Activated CD4-positive, CD25-positive, alpha-beta regulatory T cell treated with anti-CD3 and anti-CD28 coated beads, Interleukin-2, amount 50 U/mL, for 16 hours (primary cell): ENCODE data around the gene NELL2.

Experiments used
- DNase-seq: peaks from one replicate; pipeline ENCODE4 v3.0.0-alpha.2; 2020; ENCODE audit warnings: low read depth, low spot score

NELL2 gene

DNA sequence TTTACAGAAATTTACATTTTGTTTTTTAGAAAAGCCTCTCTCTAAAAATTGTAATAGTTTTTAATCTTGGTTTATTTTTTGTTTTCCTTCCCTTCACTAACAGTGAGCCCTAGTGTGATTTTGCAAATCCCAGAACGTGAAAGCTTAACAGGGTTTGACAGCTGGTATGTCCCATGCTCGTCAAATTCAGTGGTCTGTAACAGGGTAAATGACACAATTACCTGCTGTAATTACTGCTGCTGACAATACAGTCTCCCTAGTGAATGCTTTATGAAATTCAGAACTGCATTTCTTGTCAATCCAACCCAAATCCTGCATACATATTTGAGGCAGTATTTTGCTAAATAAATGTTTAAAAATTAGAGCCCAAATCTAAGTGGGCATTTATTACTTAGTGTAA is 249.2 kb downstream of the NELL2 start:
- DNase-seq, result no peak

DNA sequence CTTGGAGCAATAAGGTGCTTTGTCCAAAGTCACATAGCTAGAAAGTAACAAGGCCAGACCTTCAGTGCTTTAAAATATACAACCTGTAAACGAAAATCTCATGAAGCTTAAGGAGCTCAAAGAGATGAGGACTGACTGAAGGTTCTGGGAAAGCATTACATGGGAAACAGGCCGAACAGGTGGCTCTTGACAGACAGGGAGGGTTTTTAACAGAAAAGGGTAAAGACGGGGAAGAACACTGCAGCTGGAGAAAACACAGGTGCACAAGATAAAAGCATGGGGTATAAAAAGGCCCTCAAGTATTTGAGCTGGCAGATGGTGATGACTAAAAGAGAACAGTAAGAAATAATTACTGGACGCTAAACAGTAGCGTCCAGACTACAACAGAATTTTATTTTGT is 257.2 kb downstream of the NELL2 start:
- DNase-seq, result no peak

DNA sequence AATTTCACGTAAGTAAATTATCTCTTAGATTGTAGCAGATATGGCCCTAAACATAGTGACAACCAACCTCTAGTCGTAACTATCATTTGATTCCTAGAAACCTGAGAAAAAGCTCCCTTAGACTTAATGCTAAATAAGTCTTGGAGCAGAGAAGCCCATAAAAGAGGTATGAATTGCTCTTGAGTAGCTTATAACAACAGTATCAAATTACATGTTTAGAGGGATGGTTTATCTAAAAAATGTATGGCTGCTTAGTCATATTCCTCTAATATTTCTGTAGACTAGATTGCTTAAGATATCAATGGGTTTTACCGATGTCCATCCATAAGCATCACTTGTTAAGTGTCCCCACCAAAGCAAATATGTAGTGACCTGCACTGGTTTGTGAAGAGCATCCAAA is 259.7 kb downstream of the NELL2 start:
- DNase-seq, result no peak

DNA sequence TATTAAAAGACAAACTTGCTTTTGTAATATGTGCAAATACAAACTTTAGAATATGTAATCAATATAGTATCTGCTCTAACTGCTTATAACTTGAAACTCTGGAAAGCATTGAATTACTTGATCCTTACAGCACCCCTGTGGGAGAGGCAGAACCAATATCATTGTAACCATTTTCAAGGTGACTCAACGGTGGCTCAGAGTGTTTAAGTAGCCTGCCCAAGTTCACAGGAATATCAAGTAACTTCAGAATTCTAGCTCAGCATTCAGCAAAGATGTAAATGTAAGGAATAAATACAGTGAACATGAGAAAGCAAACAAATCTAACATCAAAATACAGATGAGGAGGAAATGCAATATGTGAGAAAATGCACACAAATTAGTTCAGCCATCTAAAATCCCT is 264.6 kb downstream of the NELL2 start:
- no peak for DNase-seq

DNA sequence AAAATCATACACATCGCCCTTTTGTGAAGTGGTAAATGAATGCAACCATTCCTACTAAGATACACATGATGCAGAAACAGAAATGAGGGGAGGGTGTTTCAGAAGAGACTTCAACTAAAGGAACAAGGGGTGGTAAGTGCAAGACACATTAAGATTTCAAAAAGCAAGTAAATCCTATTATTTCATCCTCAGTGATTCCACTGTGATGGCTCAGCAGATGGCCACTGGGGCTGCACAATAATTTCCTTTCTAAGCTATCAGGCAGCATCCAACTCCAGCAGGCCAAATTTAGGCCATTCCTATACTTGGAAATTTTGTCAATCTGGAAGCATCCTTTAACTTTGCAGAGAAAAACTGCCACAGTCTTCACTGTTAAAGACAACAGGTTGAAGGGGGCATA is 272.4 kb downstream of the NELL2 start:
- DNase-seq, result no peak

DNA sequence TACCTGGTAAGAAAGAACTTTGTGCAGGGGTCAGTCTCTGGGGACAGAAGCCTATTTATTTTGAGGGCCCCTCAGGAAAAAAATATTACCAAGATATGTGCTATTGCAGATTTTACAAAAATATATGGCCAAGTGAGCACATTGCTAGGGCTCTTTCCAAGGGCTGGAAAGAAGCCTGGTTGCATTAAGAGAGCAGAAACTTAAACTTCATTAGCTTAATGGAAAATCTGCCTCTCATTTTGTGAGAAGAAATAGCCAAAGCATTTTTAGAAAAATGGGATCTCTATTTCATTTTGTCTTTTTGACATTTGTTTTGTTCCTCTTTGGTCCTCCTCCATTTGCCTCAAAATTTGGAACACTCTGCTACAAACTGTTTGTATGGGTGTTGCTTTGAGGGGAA is 283.5 kb downstream of the NELL2 start:
- DNase-seq, result no peak

DNA sequence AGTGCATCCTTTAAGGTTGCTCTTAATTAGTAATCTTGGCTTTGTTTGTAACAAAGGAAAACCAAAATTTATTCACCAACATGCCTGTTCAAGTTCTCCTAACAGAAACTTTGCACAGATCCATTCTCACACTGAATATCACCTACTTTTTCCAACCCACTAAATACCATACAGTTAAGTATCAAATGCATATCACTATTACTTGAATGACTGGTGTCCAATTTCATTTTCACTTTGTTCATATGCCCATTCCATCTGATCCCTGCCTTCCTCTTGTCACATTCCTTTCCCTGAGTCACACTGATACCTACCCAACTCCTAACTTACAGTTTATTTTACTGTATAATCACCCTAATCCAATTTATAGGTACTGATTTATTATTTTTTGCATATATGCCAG is 286.4 kb downstream of the NELL2 start:
- DNase-seq, result no peak

DNA sequence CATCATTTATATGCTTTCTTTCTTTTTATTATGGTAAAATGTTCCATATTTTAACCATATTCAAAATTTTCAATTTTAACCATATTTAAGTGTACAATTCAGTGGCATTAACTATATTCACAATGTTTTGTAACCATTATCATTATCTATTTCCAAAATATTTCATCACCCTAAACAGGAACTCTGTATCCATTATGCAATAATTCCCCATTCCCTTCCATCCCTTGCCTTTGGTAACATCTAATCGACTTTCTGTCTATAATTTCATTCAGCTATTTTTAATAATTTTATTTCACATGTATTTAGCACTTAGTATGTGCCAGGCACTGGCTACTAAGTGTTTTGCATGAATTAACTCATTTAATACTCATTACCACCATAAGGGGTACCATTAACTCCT is 287.5 kb downstream of the NELL2 start:
- DNase-seq, result no peak

DNA sequence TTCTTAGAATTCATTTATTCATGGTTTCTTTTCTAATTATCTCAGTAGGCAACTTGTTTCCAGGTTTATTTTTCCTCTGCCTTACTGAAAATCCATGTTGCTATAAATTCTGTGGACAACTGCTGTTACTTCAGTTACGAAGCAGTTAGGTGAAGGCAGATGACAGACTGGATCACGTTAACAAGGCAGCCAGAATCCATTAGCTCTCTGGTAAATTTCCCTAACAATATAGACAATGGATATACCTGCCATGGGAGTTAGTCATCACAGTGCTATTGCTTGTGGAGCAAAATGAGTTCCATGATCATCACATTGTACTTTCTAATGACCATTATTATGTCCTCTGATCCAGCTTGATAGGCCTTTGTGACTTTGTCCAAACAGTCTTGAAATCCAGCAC is 291.5 kb downstream of the NELL2 start:
- DNase-seq, result no peak

DNA sequence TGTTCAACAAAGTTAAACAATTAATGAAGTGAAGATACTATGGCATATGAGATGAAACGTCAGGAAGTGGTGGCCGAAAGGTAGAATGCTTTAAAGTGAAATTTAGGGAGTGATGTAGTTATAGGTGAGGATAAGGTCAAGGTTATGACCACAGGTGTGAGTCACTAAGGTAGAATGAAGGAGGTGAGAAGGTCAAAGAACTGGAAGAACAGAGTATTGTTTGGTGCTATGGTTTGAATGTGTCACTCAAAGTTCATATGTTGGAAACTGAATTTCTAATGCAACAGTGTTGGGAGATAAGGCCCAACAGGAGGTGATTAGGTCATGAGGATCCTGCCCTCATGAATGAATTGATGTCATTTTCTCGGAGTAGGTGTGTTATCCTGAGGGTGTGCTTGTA is 293.6 kb downstream of the NELL2 start:
- DNase-seq, result no peak

DNA sequence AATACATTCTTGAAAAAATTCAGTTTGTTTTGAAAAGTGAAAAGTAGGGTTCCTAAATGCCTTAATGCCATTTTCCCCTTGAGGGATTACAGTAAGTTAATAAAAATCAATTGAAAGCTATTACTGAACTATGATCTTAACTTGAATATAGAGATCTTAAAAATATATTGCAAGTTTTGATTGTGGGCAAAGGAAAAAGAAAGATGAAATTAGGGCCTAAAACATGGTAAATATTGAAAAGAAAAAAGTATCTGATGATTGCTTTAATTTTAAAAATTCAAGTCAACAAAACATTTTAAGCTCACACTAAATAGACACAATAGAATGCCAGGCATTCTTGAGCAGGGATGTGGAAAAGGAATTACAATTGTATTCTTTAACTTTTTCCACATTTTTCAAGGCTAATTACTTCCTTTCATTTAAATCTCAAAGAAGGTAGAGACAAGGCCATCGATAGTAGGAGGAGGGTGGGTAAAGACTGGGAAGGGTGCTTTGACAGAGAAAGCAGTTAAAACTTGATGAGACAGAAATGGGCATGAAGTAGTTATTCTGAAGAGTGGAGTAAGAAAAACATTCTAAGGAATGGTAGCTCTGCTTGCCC is 294.4 kb downstream of the NELL2 start:
- DNase-seq, result no peak

DNA sequence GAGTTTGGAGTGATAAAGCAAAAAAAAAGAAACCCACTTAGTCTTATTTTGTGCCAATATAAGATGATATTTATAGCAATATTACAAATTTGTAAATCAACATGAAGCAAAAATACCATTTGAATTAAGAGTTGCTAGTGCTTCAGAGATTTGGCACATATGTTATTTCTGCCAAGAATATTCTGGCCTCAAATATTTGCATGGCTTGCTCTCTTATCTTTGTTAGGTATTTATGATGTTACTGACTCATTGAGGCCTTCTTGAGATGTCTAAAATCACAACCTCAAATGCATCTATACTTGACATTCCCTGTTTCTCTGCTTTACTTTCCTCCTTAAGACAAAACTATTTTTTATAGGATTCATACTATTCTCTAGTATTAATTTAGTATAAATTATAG is 301.5 kb downstream of the NELL2 start:
- DNase-seq, result no peak

DNA sequence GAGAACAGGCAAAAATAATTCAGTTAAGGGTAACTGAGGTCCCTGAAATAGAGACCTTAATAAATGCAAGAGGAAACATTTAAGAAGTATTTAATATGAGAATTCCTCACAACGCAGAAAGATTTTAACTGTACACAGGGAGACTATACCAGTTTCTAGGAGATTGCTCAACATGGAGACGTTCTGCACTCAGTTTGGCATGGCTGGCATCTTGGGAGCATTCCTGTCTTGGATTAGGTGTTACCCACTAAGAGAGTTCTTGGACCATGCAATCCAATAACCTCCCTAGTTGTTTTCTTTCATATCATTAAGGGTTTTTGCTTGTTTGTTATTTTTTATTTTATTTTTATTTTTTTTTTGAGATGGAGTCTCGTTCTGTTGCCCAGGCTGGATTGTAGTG is 302.4 kb downstream of the NELL2 start:
- no peak for DNase-seq

DNA sequence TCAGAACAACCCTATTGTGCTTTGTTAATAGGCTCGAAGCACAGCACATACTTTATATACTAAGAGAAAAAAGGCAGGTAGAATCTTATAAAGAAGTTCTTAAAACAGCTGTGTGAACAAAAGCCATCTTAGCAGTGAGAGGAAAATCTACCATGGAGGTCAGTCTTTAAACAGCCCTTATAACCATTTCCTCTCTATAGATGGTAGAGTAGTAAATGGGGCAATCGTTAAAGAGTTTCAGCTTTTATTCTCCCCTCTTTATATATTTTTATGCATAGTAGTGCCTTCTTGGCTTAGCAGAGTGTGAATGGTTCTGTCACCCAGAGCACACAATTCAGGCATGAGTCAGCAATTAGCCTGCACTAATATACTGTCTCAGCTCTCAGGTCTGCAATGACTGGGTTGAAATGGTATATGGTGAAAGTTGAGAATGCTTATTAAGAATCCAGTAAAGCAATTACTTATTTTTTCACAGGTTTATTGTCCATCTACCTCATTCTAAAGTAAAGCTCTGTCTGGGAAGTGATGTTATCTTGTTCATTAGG is 305.0 kb downstream of the NELL2 start:
- no peak for DNase-seq

DNA sequence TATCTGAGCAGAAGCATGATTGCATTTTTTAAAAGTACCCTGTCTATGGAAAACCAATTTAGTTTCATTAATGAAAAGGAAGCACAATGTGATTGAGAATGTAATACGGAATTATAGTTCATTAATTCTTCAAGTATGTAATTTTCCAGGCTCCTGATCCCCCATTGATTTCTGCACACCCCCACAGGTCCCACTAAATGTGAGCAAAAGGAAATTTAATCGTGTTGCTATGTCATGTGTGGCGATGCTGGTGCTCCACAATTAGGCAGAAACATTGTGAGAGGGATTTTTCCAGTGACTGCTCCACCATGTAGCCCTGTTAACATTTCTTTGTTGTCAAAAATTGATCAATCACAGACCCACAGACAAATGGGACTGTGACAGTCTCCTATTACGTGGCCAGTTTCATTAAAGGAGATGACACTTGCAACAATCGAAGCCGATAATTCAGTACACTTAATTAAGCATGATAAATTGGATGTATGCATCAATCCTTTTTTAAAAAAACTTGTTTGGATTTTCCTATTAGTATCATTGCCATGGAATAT is 306.0 kb downstream of the NELL2 start:
- no peak for DNase-seq

DNA sequence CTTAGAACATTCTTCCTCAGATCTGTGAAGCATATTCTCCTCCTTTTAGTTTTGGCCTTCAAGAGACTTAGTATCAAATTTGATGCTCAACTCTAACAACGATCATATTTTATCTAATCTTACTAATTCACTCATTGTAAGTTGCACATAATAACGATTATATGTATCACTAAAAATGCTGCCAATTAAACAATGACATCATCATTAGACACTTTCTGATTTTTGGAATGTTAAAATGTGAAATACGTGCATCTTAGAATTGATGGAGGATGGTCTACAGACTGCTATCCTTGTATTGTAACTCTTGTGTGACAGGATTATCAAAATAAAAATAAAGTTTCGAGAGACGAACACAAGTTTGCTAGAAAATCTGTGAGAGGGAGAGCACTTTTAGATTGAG is 311.0 kb downstream of the NELL2 start:
- DNase-seq, result no peak

DNA sequence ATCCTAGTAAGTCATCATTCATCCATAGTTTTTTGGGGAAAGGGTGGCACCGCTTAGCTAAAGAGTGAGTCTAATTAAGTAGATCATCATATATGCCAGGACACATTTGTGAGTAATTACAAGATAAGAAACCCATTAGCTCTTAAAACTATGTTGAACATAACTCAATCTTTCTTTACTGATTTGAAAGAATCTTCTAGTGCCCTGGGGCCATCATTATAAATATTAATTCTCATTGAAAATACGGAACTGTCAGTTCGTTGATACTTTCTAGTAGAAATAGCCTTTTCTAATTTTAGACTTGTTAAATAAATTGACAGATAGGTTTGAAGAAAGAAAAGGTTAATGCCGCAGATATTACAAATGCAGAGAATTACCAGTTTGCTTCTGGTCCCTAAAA is 312.6 kb downstream of the NELL2 start:
- no peak for DNase-seq

DNA sequence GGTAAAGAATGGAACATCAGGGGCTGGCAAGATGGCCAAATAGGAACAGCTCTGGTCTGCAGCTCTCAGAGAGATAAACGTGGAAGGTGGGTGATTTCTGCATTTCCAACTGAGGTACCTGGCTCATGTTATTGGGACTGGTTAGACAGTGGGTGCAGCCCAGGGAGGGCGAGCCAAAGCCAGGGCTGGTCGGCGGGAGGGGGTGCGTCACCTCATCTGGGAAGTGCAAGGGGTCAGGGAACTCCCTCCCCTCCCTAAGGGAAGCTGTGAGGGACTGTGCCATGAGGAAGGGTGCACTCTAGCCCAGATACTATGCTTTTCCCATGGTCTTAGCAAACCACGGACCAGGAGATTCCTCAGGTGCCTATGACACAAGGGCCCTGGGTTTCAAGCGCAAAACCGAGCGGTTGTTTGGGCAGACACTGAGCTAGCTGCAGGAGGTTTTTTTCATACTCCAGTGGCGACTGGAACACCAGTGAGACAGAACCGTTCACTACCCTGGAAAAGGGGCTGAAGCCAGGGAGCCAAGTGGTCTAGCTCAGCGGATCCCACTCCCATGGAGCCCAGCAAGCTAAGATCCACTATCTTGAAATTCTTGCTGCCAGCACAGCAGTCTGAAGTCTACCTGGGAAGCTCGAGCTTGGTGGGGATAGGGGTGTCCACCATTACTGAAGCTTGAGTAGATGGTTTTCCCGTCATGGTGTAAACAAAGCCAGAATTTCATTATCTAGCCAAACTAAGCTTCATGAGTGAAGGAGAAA is 317.6 kb downstream of the NELL2 start:
- DNase-seq, result no peak

DNA sequence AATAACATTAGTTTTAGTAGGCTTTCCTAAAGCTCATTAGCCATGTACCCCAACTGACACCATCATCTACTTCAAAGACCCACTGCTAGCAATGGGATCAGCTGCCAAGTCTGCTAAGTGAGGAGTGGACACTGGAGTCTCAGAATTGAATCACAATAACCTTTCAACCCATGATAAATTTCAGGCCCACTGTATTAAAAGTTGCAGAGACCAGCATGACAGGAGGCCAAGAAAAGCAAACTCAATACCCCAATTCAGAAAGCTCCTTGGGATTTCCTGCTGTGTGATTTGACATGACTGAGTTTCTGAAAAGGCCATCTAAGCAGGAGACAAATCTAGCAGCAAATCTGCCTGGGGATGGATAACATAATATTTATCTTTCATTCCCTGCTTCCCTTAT is 320.7 kb downstream of the NELL2 start:
- DNase-seq, result no peak

DNA sequence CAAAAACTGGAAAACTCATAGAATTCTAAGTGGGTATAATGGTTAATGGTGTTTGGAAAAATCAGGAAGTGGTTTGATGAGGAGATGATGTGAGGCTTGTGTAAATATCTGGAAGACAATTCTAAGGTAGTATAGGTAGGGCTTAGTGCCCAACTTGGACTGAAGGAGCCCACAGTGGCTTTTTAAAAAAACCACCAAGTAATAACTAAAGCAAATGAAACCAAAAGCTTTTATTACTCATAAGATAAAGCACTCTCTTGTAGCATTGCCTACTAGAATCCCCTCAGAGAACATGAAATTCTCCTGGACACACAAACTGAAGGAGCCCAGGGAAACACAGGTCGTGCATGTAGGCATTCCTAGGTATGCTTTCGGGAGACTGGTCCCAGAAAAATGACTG is 324.5 kb downstream of the NELL2 start:
- no peak for DNase-seq

DNA sequence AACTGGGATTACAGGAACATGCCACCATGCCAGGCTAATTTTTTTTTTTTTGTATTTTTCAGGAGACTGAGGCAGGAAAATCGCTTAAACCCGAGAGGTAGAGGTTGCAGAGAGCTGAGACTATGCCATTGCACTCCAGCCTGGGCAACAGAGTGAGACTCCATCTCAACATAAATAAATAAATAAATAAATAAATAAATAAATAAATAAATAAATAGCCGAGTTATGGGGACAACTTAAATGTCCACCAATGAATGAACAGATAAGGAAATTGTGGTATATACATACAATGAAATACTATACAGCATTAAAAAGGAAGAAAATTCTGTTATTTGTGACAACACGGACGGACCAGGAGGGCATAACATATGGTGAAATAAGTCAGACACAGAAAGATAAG is 325.7 kb downstream of the NELL2 start:
- no peak for DNase-seq

DNA sequence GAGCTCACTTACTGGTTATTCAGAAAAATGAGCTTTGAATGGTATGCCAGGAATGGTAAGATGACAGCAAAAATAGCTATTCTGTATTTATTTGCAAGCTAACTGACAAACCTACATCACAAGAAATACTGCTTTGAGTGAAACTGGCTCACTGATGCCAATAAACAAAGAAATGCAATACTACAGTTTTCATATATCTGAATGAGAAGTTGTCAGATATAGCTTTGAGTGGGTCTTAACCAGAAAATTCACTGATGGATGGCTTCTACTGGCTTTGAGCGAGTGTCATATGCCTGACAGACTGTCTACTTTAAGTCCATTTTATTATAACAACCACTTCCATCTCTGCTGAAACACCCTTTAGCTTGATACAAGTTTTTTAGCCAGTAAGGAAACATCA is 330.1 kb downstream of the NELL2 start:
- no peak for DNase-seq

DNA sequence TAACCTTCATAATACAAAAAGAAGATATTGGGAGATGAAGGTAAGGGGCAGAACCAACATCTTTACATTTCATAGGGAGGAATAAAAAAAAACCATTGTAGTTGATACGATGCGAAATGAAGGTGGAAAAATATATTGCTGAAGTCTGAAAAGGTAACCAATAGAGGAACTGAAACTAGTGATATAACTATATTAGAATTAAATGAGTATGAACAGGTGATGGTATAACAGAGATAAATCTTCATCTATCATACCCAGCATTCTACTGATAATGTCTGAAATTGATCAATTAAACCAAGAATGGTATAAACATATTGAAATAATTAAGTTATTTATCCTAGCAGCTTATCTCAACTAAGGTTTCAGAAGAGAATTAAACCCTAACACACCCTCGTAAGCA is 332.1 kb downstream of the NELL2 start:
- DNase-seq, result no peak
